Calu3 (cell line): Measurements from ENCODE around the gene SURF6. TPM values are rescaled to one million over a fixed set of nuclear protein-coding genes. Genes with fewer than 3 reads are reported as not detected.

Experiments
- BruUV-seq: library from RNA; stranded (reverse); fragments of 400-500 nt; replicated peaks from 2 replicates; lab custom pipeline; 2021; lab: Mats Ljungman, UMichigan
- CTCF ChIA-PET: fragments of 300-600 bp; sonication (Branson Sonifier 250); formaldehyde crosslinking; loops from one replicate; lab custom pipeline; 2022; ENCODE audit warnings: antibody characterized with exemption; lab: Charles Lee
- DNase-seq: peaks from one replicate; pipeline ENCODE4 v3.0.0; 2022
- H3K27ac Mint-ChIP-seq: one replicate; pipeline ENCODE4 v1.8.0; 2022; ENCODE audit warnings: mixed read lengths; ENCODE audit not compliant: unreplicated experiment
- H3K27me3 Mint-ChIP-seq: one replicate; pipeline ENCODE4 v1.8.0; 2022; ENCODE audit warnings: mixed read lengths; ENCODE audit not compliant: unreplicated experiment
- H3K36me3 Mint-ChIP-seq: one replicate; pipeline ENCODE4 v1.8.0; 2022; ENCODE audit warnings: mild to moderate bottlenecking, moderate library complexity, mixed read lengths; ENCODE audit not compliant: insufficient read depth, unreplicated experiment
- H3K4me1 Mint-ChIP-seq: one replicate; pipeline ENCODE4 v1.8.0; 2022; ENCODE audit warnings: mild to moderate bottlenecking, low read depth, mixed read lengths; ENCODE audit not compliant: unreplicated experiment
- H3K4me3 Mint-ChIP-seq: one replicate; pipeline ENCODE4 v1.8.0; 2022; ENCODE audit warnings: mild to moderate bottlenecking, low read depth, moderate library complexity, mixed read lengths; ENCODE audit not compliant: unreplicated experiment
- H3K9me3 Mint-ChIP-seq: one replicate; pipeline ENCODE4 v1.8.0; 2022; ENCODE audit warnings: low read depth, mixed read lengths; ENCODE audit not compliant: unreplicated experiment
- intact Hi-C: fragments of 100-400 bp; cut with micrococcal nuclease; formaldehyde crosslinking; loops from one replicate; pipeline ENCODE4 v1.10.0; 2022; ENCODE audit not compliant: unreplicated experiment
- total RNA-seq: library from RNA; stranded (reverse); gene quantifications from 2 replicates; pipeline ENCODE4 v1.2.3, GENCODE V29; 2022
- TF ChIP-seq, protein P1 (sequence below): fragments of 200-600 bp; IDR thresholded peaks from one replicate; pipeline ENCODE4 v1.8.0; 2022; ENCODE audit warnings: antibody characterized with exemption; ENCODE audit not compliant: unreplicated experiment

Gene SURF6
- total RNA-seq, 1 experiment from 2014 or later = 20.4 TPM

DNA sequence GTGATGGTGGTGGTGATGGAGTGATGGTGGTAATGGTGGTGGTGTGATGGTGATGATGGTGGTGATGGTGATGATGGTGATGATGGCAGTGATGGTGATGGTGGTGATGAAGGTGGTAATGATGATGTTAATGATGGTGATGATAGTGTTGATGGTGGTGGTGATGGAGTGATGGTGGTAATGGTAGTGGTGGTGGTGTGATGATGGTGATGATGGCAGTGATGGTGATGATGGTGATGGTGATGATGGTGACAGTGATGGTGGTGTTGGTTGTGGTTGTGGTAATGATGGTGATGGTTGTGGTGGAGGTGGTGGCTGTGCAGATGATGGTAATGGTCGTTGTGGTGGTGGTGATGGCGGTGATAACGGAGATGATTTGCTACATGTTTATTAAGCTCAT is 47.5 kb upstream of the SURF6 start:
- TF ChIP-seq, protein P1, sequence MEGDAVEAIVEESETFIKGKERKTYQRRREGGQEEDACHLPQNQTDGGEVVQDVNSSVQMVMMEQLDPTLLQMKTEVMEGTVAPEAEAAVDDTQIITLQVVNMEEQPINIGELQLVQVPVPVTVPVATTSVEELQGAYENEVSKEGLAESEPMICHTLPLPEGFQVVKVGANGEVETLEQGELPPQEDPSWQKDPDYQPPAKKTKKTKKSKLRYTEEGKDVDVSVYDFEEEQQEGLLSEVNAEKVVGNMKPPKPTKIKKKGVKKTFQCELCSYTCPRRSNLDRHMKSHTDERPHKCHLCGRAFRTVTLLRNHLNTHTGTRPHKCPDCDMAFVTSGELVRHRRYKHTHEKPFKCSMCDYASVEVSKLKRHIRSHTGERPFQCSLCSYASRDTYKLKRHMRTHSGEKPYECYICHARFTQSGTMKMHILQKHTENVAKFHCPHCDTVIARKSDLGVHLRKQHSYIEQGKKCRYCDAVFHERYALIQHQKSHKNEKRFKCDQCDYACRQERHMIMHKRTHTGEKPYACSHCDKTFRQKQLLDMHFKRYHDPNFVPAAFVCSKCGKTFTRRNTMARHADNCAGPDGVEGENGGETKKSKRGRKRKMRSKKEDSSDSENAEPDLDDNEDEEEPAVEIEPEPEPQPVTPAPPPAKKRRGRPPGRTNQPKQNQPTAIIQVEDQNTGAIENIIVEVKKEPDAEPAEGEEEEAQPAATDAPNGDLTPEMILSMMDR = no peak
- CTCF ChIA-PET = no interaction called here
- BruUV-seq = no TSS peak
- H3K4me1 Mint-ChIP-seq = peaks cover 5% of the 10 kb centered on the region
- no peaks in the 10 kb centered on the region for H3K9me3 Mint-ChIP-seq
- no peak overlapping the region for H3K4me3 Mint-ChIP-seq
- DNase-seq = no peak
- H3K36me3 Mint-ChIP-seq = no peaks in the 10 kb centered on the region
- H3K27me3 Mint-ChIP-seq = no peaks in the 10 kb centered on the region
- no peak overlapping the region for H3K27ac Mint-ChIP-seq
- intact Hi-C loops = no loop called here

DNA sequence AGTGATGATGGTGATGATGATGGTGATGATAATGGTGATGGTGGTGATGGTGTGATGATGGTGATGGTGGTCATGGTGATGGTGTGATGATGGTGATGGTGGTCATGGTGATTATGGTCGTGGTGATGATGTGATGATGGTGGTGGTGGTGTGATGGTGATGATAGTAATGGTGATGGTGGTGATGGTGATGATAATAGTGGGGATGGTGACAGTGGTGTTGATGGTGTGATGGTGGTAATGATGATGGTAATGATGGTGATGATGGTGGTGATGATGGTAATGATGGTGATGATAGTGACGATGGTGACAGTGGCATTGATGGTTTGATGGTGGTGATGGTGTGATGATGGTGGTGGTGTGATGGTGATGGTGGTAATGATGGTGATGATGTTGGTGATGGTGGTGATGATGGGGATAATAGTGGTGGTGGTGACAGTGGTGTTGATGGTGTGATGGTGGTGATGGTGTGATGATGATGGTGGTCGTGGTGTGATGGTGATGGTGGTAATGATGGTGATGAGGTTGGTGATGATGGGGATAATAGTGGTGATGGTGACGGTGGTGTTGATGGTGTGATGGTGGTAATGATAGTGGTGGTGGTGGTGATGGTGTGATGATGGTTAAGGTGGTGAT is 46.6 kb upstream of the SURF6 start:
- CTCF ChIA-PET = no interaction called here
- H3K27ac Mint-ChIP-seq = no peak overlapping the region
- no TSS peak for BruUV-seq
- no peaks in the 10 kb centered on the region for H3K27me3 Mint-ChIP-seq
- TF ChIP-seq, protein P1 = no peak
- intact Hi-C loops = no loop called here
- peaks cover 9% of the 10 kb centered on the region for H3K4me1 Mint-ChIP-seq
- H3K9me3 Mint-ChIP-seq = no peaks in the 10 kb centered on the region
- H3K4me3 Mint-ChIP-seq = no peak overlapping the region
- H3K36me3 Mint-ChIP-seq = no peaks in the 10 kb centered on the region
- no peak for DNase-seq

DNA sequence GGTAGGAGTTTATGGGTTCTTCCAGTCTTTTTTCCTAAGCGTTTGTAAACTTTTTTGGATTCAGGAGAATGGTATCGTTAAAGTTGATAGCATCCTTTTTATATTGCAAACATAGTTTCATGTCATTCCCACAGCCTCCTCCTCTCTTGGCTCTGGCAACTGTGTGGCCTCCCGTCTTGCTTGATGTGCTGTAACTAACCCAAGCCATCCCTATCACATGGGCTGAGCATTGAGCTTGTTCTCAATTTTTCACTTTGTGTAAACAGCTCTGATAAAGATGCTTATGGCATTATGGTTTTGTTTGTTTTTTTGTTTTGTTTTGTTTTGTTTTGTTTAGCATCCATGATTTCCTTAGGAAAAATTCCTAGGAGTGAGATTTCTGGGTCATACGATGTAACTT is 44.7 kb upstream of the SURF6 start:
- no peak overlapping the region for H3K27ac Mint-ChIP-seq
- no TSS peak for BruUV-seq
- intact Hi-C loops = no loop called here

DNA sequence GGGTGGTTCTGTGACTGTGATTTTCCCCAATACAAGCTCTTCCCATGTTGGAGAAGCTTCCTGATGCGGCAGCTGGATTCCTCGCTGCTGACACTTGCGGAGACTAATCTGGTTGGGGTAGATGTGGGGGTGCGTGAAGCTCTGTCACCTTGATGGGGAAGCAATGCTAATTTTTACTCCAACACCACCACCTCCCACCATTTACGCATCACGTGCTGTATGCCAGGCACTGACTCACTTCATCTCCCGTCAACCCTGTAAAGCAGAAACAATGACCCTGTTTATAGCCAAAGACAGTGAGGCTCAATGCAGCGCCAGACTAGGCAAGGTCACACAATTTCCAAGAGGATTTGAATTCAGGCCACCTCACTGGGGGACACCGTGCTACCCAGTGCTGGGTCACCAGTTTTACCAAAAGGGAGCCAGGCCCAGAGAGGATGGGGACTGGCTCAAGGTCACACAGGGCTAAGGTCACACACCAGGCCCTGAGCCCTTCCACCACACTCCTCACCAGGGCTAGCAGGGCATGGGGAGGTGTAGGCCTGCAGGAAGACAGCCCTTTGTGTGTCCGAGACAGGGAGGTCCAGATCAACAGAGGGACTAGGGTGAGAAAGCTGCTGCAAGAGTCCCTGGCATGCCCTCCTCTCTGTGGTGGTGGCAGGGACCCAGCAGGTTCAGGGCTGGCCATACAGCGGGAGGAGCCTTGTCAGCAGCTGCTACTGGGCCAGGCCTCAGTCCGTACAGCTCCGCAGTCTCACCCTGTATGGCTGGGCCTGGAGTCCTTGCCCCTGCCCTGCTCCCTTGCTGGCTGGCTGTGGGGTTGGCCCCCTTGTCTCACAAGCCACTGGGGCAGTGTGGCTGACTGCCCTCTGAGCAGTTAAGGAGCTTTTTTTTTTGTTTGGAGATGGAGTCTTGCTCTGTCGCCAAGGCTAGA is 43.4 kb upstream of the SURF6 start:
- no peak for DNase-seq
- H3K27ac Mint-ChIP-seq = no peak overlapping the region
- no TSS peak for BruUV-seq
- no peak overlapping the region for H3K4me3 Mint-ChIP-seq
- H3K36me3 Mint-ChIP-seq = peaks cover 11% of the 10 kb centered on the region
- H3K4me1 Mint-ChIP-seq = peaks cover 9% of the 10 kb centered on the region
- H3K9me3 Mint-ChIP-seq = no peaks in the 10 kb centered on the region
- intact Hi-C loops = no loop called here
- no peaks in the 10 kb centered on the region for H3K27me3 Mint-ChIP-seq
- CTCF ChIA-PET = no interaction called here
- TF ChIP-seq, protein P1 = no peak

More for the DNA sequence above, 44.7 kb upstream of the SURF6 start:
- no peak for DNase-seq
- peaks cover 9% of the 10 kb centered on the region for H3K4me1 Mint-ChIP-seq
- no peaks in the 10 kb centered on the region for H3K36me3 Mint-ChIP-seq
- H3K9me3 Mint-ChIP-seq = no peaks in the 10 kb centered on the region
- TF ChIP-seq, protein P1 = no peak
- CTCF ChIA-PET = interaction anchor here (0.6 to 0.7 kb wide), 2 partner anchors 24 to 79 kb away, joined by 3 read pairs; partner anchors contain the start of genes CACFD1, SURF1 and SURF2
- H3K27me3 Mint-ChIP-seq = no peaks in the 10 kb centered on the region
- H3K4me3 Mint-ChIP-seq = no peak overlapping the region
